Measurements from ENCODE around the gene SMAP1. TPM values are rescaled to one million over a fixed set of nuclear protein-coding genes. Genes with fewer than 3 reads are reported as not detected.

Gene SMAP1
- total RNA-seq, 2 donors from 2014 or later, result 26.0 to 30.3 TPM

Other genes with a start within 250 kb of the SMAP1 start
- gene SDHAF4, start 101.0 kb upstream of the SMAP1 start, total RNA-seq, result 1 to 10 TPM; 8.5 to 8.8 TPM

All from prostate gland (tissue), 2 donors.